CD4-positive, alpha-beta T cell treated with Interleukin-10 for 1 hour (primary cell): Measurements from ENCODE around the gene FAM120B.
"Not testable (repeated sequence)": the region's sequence is repeated elsewhere in the genome, so short reads cannot be mapped to it uniquely, and the experiment has no call there.

Source experiments
- DNase-seq: peaks from one replicate; pipeline ENCODE4 v3.0.0-alpha.2; 2020

FAM120B gene

DNA sequence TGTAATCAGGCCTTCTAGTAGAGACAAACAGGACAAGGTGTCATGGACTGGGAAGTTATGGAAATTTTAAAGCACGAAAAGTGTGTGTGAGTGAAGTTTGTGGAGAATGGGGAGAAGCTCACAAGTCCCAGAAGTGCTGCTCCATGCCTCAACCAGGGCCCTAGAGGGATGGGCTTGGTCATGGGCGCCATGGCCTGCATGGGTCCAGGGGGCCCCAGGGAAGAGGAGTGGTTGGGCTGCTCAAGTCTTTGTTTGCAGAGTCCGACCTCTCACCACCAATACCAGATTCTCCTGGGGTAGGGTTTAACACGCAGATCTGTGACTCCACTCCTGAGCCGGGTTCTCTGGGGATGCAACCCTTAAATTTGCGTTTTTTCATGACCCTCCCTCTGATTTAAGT lies 88.4 kb downstream of the FAM120B start:
- DNase-seq: no peak

DNA sequence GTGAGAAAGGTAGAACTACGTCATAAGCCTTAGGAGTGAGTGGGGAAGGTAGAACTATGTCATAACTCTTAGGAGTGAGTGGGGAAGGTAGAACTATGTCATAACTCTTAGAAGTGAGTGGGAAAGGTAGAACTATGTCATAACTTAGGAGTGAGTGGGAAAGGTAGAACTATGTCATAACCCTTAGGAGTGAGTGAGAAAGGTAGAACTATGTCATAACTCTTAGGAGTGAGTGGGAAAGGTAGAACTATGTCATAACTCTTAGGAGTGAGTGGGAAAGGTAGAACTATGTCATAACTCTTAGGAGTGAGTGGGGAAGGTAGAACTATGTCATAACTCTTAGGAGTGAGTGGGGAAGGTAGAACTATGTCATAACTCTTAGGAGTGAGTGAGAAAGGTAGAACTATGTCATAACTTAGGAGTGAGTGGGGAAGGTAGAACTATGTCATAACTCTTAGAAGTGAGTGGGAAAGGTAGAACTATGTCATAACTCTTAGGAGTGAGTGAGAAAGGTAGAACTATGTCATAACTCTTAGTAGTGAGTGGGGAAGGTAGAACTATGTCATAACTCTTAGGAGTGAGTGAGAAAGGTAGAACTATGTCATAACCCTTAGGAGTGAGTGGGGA lies 92.3 kb downstream of the FAM120B start:
- not testable (repeated sequence) for DNase-seq

DNA sequence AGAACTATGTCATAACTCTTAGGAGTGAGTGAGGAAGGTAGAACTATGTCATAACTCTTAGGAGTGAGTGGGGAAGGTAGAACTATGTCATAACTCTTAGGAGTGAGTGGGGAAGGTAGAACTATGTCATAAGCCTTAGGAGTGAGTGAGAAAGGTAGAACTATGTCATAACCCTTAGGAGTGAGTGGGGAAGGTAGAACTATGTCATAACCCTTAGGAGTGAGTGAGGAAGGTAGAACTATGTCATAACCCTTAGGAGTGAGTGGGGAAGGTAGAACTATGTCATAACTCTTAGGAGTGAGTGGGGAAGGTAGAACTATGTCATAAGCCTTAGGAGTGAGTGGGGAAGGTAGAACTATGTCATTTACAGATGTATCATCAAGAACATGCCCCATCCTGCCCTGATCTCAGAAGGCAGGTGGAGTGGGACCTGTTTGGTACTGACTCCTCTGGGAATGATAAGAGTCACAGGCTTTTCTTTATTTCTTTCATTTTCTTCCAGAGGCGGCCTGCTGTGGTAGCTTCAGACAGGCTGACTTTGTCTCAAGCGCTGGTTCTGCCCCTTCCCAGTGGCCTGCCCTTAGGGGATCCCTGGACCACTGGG lies 93.5 kb downstream of the FAM120B start:
- not testable (repeated sequence) for DNase-seq

DNA sequence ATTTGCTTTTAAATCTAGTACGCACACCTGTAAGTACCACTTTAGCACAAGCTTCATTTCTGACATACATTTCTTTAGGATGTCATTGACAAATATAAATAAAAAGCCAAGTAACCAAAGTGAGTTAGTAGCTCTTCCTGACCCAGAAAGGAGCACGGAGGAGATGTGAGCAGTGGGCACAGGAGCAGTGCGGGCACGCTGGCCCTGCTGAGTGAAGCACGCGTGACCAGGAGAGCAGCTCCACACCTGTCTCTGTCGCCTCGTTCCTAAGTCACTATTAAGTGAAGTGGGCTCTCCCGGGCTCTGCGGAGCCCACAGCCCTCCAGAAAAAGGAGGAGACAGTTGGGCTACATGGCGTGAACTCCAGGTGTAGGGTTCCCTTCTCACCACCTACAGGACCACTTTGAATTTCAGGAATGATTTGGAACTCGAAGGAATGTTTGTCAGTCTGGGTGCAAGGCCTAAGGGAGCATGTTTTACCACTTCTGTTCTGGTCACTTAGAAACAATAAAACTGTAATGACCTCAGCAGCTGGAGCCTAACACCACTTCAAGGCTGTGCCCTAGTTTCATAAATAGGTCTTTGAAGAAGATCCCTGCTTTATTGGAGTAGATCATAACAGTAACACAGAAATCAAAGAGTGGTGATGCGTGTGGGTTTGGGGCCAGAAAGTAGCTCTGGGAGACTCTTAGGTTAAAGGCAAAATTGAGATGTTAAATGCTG lies 95.9 kb downstream of the FAM120B start:
- DNase-seq: no peak

DNA sequence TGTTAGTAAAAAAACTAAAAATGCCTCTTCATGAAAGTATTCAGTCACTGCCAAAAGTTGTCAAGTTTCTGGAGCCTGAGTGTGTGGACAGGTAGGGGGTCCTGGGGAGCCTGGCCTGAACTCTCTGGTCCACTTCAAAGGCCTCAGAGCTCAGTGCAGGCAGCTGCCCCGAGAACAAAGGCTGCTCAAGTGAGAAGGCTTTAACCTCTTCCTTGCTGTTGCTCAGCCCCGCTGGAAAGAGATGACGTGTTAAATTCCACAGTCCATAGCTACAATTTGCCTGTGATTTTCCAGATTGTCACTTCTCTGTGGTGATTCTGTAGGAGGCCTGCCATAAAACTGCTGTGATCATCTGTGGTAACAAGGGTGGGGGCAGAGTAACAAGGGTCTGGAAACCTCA lies 96.9 kb downstream of the FAM120B start:
- DNase-seq: no peak

DNA sequence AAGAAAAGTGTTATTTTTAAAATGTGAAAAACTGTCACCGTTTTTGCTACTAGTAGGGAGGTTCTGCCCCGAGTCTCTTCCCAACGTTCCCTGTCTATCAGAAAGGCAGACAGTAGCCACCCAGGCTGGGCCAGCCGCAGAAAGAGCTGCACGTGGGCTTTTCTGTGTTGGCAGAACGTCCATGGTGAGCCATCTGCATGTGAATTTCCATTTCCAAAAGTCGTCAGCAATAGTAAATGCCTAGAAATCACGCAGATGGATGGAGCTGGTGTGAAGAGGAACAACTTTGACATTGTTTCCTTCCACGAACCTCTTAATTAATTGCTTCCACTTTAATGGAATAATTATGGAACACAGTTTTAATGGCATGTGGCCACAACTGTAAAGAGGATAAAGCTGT lies 97.5 kb downstream of the FAM120B start:
- no peak for DNase-seq

DNA sequence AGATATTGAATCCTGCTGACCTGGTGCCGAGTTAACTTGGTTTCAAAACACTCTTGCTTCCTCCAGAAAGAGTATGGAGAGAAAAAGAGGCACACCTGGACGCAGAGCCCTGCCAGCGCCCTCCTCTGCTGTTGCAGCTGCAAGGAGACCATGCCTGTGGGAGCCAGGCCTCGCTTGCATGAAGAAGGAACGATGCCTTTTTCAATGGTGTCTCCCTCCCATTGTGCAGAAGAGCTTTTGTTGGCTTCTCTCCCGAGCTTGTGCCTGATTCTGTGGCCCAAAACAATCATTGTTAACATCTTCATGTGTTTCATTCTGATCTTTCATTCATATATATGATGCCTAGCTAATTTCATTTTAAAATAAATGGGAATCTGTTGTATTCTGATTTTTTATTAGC lies 98.1 kb downstream of the FAM120B start:
- no peak for DNase-seq

DNA sequence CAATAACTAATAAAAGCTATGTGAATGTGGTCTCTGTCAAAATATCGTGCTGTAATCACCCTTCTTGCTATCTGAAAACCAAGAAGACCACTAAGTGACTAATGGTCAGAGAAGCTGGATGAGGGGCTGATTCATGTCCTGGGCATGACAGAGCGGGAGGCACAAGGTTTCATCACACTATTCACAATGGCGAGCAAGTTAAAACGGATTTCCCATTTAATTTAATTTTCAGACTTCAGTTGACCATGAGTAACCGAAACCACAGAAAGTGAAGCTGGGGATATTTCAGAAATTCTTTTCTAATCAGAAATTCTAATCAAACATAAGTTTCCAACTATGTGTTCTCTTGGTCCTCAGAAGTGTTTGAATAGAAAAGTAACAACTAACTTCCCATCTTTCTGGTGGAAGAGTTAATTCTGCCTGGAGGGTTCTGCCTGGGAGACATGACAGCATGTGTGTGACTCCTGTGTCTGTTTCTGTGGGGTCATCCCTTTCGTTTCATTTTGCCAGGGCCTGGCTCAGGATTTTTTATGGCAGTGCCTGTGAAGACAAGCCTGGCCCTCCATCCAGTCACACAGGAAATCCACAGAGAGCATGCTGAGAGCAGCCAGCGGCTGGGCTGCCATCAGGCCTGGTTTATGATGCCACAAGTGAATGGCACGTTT lies 98.9 kb downstream of the FAM120B start:
- no peak for DNase-seq

DNA sequence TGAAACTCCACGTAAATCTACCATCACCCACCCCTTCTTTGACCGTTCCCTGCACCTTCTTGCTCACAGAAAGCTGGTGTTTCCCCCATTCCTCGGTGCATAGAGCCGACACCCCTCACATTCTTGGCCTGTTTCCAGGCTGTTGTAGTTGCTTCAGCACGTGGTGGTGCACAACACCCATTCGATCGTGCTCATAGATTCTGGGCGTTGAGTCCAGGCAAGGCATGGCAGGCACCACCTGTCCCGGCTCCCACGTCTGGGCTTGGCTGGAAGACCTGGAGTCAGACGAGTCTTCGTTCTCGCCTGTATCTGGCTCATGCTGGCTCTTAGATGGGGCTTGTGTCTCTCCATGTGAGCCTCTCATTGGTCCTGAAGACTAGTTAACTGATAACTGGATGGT lies 100.6 kb downstream of the FAM120B start:
- DNase-seq: no peak

DNA sequence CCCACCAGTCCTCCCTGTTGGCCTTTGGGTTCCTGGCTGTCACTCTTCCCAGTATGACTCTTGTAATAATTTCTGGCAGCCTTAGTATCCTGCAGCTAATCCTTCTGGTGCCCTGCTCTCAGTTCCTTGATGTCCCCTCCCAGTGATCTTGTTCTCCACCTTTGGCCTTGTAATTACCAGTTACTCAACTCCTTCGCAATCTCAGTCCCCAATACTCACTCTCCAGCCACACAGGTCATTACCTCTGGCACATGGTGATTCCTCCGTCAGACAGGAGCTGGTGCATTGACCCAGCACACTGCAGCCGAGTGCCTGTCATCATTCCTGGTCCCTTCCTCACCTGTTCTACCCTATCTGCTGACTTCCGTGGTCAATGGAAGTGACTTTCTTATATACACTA lies 101.4 kb downstream of the FAM120B start:
- no peak for DNase-seq

DNA sequence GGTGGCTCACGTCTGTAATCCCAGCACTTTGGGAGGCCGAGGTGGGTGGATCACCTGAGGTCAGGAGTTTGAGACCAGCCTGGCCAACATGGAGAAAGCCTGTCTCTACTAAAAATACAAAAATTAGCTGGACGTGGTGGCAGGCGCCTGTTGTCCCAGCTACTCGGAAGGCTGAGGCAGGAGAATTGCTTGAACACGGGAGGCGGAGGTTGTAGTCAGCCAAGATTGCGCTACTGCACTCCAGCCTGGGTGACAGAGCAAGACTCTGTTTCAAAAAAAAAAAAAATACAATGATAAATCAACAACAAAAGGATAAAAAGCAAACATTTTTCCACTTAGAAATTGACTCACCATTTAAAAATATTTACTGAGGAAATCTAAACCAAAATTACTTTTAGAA lies 103.2 kb downstream of the FAM120B start:
- DNase-seq: not testable (repeated sequence)

DNA sequence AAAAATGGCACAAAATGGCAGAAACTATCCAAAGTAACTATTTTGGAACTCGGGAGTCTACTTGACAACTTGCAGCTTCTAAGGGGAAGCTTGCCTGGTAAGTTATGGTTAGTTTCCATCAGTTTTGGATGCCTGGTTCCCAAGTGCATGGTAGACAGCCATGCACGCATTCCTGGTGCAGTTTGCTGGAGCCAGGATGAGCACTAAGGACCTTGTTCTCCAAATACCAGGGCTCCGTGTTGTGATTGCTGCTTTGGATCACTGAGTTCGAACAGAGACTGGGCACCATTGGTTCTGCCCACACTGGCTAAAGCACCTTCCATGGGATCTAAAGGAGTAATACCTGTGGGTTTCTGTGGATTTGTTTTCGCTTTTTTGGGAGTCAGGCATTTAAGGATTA lies 103.7 kb downstream of the FAM120B start:
- no peak for DNase-seq

DNA sequence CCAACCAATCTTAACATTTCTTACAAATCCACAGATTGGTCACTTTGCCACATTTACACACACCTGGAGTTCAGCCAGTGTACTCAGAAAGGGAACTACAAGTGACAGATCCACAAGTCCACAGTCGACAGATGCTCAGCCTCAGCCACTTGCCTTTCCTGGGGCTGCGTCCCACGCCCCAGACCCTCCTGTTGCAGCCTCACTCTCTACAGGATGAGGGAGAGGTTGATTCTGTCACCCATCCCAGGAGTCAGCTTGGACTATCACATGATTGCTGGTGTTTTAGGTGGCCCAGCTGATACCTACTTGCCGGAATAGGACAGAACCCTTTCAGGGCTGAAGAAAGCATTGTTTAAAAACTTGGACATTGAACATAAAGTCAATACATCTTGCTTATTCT lies 108.8 kb downstream of the FAM120B start:
- no peak for DNase-seq

DNA sequence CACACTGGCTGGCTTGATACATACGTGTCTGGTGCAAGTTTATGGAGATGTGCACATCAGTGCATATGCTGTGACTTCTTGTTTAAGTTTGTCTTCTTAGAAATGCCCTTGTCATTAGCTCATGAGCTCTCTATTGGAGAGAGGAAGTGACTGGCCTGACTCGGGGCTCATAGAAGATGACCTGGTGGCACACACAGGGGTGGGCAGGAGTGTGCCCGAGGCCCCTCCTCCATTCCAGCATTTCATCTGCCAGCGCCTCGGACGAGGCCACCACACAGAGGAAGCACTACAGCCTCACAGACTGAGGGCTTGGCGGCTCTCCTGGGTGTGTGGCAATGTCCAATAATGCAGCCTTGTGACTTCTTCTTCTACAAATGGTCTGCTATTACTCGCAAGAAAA lies 109.7 kb downstream of the FAM120B start:
- no peak for DNase-seq

DNA sequence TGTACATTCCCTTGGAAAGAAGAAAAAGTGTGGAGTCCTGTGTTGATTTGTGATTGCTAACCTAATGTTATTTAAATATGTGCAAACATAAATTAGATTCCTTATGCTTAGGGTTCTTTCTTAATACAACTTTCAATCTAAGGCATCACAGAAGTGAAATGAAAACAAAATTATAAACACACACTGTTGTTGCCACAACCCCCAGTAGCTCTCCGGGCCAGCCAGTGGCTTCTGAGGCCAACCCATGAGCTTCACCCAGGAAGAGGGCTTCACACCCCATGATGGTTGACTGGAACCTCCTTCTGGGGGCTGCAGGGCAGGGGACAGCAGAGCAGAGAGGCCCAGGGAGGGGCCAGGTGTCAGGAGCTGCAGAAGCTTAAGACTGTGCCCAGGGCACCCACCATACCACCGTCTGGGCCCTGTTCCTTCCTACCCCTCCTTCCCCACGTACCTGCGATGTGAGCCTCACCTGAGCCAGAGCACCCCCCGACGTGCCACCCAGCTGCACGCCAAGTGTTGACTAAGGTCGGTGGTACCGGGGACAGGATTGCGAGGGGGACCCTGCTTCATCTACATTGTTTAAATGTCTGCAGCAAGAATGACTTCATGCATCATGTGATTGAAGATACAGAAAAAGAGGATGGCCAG lies 110.5 kb downstream of the FAM120B start:
- DNase-seq: no peak

DNA sequence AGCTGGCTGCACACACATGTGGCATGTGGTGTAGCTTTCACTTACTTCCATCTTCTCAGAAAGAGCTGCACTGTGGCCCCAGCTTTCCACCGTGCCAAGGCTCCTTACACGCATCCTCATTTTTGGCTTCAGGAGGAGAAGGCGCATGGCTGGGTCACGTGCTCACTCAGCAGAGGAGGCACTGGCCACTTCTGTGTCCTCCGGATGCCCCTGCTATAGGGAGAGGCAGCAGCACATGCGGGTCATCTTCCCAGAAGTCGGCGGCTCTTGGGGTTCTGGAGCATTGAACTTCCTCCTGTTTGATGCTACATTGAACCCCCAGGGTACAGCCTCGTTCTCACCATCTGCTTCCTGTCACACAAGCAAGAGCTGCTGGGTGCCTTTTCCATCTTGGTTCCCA lies 111.3 kb downstream of the FAM120B start:
- no peak for DNase-seq

DNA sequence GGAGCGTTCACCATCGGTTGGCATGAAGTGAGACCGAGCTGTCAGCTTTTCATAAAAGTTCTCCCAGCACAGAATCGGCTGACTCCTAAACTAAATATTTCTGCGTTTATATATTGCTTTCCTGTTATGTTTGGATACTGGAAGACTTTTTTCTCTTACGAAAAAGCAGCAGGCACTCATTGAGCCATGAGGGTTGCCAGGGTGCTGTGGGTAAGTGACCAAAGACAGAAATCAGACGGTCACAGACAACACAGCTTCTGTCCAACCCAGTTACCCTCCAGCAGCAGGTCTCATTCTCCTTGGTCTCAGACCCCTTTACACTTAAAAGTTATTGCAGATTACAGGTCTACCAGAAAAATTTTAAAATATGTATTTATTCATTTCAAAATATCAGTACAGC lies 113.7 kb downstream of the FAM120B start:
- DNase-seq: no peak

DNA sequence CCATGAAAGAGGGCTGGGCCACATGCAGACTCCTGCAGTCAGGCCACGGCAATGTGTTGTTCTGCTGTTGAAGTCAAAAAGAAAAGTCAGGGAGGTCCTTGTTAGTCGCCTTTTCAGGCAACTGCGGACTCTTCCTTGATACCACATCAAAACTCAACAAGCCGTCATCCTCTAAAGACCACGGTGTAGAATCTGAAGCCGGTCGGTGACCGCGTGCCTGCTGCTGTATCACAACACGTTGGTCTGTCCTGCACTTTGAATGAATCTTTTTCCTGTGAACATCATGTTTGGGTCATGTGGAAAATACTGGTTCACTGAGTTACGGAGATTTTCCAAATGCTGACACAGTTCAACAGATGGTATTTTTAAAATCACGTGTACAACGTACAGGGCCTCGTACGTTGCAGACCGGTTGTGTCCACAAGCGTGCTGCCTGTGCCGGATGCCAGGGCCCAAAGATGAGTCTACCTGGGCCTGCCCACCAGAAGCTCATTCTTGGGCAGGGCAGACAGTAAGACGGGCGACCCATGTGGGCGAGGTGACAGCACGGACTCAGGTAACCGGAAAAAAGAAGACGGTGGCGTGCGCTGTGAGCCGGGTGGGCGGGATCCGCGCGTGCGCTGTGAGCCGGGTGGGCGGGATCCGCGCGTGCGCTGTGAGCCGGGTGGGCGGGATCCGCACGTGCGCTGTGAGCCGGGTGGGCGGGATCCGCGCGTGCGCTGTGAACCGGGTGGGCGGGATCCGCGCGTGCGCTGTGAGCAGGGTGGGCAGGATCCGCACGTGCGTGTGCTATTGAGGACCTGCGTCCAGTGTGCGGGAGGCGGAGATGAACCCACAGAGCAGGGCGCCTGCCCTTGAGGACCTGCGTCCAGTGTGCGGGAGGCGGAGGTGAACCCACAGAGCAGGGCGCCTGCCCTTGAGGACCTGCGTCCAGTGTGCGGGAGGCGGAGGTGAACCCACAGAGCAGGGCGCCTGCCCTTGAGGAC lies 114.5 kb downstream of the FAM120B start:
- no peak for DNase-seq

DNA sequence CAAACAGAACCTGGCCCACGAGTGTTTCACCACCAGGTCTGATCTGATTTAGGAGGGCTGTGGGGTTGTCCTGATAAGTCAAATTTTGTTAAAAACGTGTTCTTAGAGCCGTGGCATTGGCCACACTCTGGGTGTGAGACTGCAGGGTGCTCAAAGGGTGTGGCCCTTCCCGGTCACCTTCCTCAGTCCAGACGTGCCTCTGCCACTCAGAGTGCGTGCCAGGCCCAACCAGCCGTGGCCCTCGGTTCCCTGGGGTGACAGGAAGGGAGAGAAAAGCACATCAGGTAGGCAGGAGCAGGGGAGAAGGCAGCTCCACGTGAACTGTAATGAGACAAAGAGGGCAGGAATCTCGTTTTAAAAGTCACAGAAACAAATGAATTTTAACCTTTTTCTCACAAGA lies 115.4 kb downstream of the FAM120B start:
- no peak for DNase-seq

DNA sequence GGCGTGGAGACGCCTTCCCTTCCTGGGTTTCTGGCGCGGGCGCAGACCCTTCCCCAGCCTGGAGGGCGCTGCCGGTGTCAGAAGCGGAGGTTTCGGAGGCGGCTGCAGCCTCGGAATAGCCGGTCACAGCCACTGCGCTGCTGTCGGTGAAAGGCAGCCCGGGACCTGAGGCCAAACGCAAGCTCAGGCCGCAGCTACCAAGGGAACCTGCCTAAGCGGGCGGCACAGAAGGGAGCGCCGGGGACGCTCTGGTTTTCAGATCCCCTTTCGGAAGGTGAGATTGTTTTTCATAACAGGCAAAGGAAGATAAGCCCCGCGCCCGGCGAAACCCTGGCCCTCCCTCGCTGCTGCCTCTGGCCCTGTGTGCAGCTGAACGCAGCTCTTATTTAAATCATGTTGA lies 116.5 kb downstream of the FAM120B start:
- DNase-seq: no peak

DNA sequence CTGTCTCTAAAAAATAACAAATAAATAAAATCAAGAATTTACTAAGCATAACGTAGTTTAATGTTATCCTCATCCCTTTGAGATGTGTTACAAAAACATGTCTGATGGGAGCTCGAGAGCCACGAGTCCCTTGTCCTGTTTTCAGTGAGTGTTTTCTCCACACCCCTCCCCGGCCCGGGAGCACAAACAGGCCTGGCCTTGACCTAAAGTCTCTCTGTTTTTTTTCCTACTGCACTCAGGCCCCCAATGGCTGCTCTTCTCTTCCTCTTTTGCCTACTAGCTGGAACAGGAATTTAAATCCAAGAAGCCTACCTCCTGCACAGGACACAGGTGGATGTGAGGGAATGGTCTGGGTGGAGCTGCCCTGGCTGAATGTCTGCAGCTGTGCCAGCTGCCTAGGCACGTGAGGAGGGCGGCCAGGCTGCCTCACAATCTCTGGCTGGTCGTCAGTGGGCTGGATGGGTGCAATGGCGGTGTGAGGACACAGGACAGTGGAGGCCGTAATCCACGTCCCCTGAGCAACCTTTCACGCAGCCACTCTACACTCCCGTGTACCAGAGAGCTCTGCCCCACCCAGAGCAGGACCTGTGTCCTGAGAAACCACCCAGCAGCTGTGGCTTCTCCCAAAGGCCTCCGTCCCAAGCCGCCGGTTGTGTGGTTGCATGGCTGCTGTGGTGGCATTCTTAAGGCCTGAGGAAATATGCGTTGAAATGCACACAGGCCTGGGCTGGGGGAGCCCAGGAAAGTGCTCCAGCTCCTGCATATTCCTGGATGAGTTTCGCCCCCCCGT lies 117.5 kb downstream of the FAM120B start:
- DNase-seq: no peak
